ENCODE data around the gene SLC16A6.
"Not testable (repeated sequence)": the region's sequence is repeated elsewhere in the genome, so short reads cannot be mapped to it uniquely, and the experiment has no call there.

The SLC16A6 gene

GRCh38 chr17:68290268-68290954 lies 516 bp downstream of the SLC16A6 start:
- peak; percentile 41 for DNase-seq (ENCODE audit: low read depth)

- DNase-seq (ENCODE audit: low read depth) = no peak
These were observed 1.0 kb downstream of the SLC16A6 start for GRCh38 chr17:68289936-68290267.

GRCh38 chr17:68289473-68289872 lies 1.5 kb downstream of the SLC16A6 start:
- DNase-seq (ENCODE audit: low read depth) = no peak

DNA sequence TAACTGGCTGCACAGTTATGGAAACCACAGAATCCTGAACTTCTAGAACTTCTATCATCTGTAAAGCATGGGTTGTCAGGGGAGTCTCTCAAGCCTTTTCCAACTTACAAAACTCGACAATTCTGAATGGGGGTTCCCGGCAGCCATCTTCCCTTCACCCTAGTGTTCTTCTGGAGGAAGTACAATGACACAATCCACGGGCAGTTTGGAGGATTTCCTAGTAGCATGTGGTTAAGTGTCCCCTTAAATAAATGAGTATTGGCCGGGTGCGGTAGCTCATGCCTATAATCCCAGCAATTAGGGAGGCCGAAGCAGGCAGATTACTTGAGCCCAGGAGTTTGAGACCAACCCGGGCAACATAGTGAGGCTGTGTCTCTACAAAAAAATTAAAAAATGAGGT lies 2.1 kb downstream of the SLC16A6 start:
- no peak for DNase-seq (ENCODE audit: low read depth)

DNA sequence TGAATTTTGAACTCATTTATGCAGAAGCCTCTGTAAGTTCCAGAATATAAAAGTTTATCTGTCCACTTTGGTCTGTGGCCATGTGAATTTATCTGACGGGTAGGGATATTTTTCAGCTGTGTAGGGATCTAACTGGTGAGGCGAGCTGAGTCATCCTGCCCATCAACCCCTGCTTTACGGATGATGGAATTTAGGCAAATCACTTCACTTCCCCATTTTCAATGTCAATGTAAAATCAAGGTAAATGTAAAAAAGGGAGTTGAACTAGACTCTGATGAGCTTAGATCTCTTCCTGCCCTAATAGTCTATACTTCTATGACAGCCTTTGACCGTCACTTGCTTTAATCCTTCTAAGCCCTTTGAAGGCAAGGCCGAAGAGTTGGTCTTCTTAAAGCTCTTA lies 2.6 kb downstream of the SLC16A6 start:
- no peak for DNase-seq (ENCODE audit: low read depth)

DNA sequence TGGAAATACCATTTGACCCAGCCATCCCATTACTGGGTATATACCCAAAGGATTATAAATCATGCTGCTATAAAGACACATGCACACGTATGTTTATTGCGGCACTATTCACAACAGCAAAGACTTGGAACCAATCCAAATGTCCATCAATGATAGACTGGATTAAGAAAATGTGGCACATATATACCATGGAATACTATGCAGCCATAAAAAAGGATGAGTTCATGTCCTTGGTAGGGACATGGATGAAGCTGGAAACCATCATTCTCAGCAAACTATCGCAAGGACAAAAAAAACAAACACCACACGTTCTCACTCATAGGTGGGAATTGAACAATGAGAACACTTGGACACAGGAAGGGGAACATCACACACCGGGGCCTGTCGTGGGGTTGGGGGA lies 9.0 kb downstream of the SLC16A6 start:
- DNase-seq (ENCODE audit: low read depth) = not testable (repeated sequence)

- no peak for DNase-seq (ENCODE audit: low read depth)
These were observed 13.1 kb downstream of the SLC16A6 start for GRCh38 chr17:68277807-68278206.

- not testable (repeated sequence) for DNase-seq (ENCODE audit: low read depth)
These were observed 14.6 kb downstream of the SLC16A6 start for GRCh38 chr17:68276339-68276738.

GRCh38 chr17:68273722-68274121 lies 17.2 kb downstream of the SLC16A6 start:
- no peak for DNase-seq (ENCODE audit: low read depth)

- DNase-seq (ENCODE audit: low read depth) = not testable (repeated sequence)
These were observed 25.1 kb downstream of the SLC16A6 start for GRCh38 chr17:68265833-68266232.

DNA sequence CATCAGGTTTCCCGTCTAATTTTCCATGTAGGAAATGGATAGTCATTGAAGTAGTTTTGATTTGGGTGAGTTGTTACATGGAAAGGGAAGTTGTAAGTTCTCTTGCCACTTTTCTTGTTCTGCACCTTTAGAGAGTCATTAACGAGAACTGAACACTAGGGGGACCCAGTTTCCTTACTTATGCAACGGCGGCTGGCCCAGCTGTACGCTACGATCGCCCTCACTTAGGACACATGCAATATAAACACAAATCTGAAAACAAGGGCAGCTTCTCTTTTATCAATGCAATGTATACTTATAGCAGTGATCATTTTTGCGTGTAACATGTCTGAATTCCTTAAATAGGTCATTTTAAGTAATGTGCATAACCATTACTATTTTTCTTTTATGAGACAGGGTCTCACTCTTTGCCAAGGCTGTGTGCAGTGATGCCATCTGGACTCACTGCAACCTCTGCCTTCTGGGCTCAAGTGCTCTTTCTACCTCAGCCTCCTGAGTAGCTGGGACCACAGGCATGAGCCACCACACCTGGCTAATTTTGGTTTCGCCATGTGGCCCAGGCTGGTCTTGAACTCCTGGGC lies 27.7 kb downstream of the SLC16A6 start:
- DNase-seq (ENCODE audit: low read depth) = not testable (repeated sequence)

DNA sequence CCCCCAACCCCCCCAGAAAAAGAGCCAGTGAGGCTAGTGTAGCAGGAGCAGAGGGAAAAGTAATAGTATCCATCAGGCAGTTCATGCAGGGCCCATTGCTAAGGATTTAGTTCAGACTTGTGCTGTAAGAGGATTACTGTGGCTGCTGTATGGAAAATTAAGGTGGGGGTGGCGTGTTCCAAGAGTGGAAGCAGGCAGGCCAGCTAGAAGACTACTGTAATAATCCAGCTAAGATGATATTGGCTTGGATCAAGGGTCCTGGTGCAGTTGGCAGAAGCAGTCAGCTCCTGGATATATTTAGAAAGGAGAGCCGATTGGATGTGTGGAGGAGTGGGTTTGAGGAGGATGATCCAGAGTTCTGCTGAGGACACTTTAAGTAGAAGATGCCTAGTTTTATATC lies 28.5 kb downstream of the SLC16A6 start:
- DNase-seq (ENCODE audit: low read depth) = not testable (repeated sequence)

DNA sequence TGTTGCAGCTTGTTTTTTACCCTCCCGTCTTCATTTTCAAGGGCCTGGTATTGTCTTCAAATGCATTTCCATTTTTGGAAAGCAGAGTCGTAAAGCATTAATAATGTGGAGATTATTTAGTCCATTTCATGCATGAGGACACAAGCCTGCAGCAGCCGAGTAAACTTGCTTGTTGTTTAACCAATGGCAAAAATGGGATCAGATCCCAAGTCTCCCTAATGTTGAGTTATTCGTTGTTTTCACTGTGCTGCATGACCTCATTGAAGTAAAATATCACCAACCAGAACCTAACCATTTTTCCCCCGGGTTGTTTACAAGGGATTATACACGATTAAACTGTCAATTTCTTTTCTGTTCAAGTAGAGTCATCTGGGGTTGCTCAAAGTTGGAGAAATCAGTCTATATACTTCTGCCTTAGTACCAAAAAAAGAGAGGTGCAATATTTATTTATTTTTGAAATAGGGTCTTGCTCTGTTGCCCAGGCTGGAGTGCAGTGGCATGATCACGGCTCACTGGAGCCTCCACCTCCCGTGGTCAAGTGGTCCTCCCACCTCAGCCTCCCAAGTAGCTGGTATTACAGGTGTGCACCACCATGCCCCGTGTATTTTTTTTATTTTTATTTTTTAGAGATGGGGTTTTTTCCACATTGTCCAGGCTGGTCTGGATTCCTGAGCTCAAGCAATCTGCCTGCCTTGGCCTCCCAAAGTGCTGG lies 30.7 kb downstream of the SLC16A6 start:
- DNase-seq (ENCODE audit: low read depth) = no peak

GRCh38 chr17:68259648-68259951 lies 31.3 kb downstream of the SLC16A6 start:
- not testable (repeated sequence) for DNase-seq (ENCODE audit: low read depth)

DNA sequence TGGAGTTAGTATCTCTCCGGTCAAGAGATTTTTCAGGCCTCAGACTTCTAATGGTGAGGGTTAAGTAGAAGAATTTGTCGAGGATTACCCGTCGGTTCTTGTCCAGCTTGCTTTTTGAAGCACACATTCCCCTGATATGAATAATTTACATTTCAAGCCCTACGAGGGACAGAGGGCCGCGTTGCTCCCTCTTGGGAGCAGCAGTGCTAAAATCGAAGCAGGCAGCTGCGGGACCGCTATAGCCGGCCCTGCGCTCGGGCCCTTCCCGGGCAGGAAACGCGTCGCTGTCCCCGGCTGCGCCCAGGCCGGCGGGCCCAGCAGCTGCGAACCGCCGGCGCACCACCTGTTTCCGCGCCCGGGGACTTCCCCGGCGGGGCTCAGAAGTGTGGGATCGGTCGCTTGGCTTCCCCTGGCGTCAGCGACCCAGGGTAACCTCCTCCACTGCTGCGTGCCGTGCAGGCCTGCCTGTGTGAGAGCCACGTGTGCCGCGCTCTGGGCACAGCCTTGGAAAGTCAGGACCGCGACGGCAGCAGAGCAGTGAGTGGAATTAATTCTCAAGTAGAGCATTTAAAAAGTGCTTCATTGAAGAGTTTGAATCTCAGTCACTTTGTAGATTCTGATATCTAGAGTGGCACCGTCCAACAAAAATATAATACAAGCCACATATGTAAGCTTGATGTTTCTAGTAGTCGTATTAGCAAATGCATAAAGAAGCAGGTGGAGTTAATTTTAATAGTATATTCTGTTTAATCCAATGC lies 31.9 kb downstream of the SLC16A6 start:
- peak; percentile 70 for DNase-seq (ENCODE audit: low read depth)

DNA sequence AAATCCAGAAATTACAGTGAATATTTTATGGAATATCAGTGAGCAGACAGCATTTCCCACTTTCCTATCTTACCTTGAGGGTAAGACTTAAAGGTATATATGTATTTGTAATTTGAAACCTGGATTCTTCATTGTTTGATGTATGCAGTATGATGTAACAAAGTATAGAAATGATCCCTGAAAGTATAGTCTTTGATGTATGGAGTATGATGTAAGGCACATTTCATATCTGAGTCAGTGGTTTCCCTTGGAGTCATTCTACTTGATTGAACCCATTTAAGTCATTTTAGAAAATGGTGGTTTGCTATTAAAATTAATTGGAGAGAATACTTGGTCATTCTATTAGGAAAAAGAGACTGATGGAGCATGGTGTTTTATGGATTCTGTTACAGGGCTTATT lies 33.0 kb downstream of the SLC16A6 start:
- no peak for DNase-seq (ENCODE audit: low read depth)

GRCh38 chr17:68256701-68257100 lies 34.2 kb downstream of the SLC16A6 start:
- not testable (repeated sequence) for DNase-seq (ENCODE audit: low read depth)

DNA sequence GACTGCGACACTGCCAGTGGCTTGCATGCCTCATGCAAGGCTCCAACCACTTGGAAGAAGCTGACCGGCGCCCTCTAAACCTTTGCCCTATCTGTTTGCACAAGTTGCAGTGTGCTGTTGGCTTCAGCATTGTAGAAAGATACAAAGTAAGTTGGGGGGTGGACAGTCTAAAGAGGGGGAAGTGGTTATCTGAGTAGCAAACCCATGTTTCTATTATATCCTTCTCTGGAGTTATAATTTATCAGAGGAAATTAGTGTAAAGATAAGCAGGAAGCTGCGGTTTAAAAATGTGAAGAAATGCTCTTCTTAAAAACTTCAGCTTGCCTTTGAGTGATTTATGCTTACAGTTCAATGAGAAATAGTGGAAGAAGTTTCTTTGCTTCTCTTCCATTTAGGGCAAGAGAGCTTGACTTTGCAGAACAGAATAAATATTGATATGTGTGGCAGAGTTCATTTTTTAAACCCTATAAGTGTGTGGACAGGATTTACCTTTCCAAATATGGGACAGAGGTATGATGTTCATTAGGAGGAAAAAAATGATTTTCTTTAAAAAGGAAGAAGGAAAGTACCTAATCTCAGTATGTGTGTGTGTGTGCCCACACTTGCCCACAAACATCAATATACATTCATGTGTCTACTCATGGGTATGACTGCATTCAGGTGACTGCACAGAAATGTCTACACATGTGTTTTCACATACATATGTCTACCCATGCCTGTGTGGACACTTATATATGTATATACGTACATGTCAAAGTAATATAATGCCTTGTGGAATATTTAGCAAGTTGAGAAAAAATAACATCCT lies 35.0 kb downstream of the SLC16A6 start:
- no peak for DNase-seq (ENCODE audit: low read depth)

DNA sequence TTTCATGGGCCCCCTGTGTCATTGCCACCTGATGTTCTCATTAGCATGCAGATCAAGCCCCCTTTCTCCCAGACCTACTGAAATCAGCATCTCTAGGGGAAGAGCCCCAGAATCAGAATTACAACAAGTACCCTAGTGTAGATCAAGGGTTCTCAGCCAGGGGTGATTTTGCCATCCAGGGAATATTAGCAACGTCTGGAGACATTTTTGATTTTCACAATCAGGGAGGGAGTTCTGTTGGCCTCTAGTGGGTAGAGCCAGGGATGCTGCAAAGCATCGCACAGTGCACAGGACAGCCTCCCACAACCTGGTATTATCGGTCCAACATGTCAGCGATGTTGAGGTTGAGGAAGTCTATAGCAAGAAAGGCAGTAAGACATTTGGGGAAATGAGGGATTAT lies 35.8 kb downstream of the SLC16A6 start:
- DNase-seq (ENCODE audit: low read depth) = no peak

- not testable (repeated sequence) for DNase-seq (ENCODE audit: low read depth)
These were observed 37.5 kb downstream of the SLC16A6 start for GRCh38 chr17:68253426-68253825.

DNA sequence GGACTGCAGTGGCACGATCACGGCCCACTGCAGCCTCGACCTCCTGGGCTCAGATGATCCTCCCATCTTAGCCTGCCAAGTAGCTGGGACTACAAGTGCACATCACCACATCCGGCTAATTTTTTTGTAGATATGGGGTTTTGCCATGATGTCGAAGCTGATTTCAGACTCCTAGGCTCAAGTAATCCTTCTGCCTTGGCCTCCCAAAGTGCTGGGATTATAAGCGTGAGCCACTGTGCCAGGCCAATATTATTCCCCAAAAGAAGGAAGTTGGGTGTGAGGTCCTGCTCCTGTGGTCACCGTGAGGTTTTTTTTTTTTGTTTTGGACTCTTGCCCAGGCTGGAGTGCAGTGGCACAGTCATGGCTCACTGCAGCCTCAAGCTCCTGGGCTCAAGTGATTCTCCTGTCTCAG lies 41.6 kb downstream of the SLC16A6 start:
- no peak for DNase-seq (ENCODE audit: low read depth)

DNA sequence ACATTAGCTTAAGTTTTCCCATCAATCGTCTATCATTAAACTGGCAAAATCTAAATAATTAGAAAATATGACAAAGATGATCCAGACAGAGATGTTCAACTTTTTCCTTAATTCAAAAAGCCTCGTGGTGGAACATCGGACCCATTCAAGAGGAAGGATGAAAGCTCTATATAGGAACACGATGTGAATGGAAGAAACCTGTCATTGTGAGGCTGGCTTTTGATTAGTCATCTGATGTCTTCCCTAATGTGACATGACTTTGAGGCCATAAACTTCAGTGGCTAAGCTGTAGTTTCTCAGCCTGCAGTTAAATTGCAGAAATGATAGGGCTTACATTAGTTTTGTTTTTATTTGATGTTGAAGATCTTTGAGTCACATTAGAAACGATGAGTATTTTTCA lies 42.0 kb downstream of the SLC16A6 start:
- no peak for DNase-seq (ENCODE audit: low read depth)
